ENCODE data around the gene ABHD10.

GRCh38 chr3:111956449-111956848 is 22.4 kb upstream of the ABHD10 start:
- TF ChIP-seq GATA2 (IDR thresholded peaks at IDR 0.05; ENCODE audit: low read depth, low read length) (no peak), GATA3 (IDR thresholded peaks at IDR 0.05; ENCODE audit: low read depth, low read length) (no peak)
